D721Med (cell line): ENCODE data around the gene ADNP.

Experiments
- DNase-seq: peaks from one replicate; pipeline ENCODE4 v3.0.0; 2011; ENCODE audit warnings: low spot score; ENCODE audit not compliant: insufficient read length
- FAIRE-seq: peaks from 2 replicates; lab custom pipeline; 2011; peaks lifted over from hg19 to GRCh38; lab: Jason Lieb, UNC
- CTCF ChIP-seq: IDR thresholded peaks from 2 replicates; pipeline ENCODE4 v1.5.1; 2012; ENCODE audit warnings: mild to moderate bottlenecking, control low read depth; ENCODE audit not compliant: insufficient read depth; ENCODE audit errors: missing control alignments

ADNP gene

GRCh38 chr20:50844430-50845100, 86.7 kb downstream of the ADNP start:
- no peak for DNase-seq

GRCh38 chr20:50843331-50844276, 87.6 kb downstream of the ADNP start:
- DNase-seq (no peak), FAIRE-seq (no peak)
- TF ChIP-seq CTCF, result no peak

More at GRCh38 chr20:50844430-50845100, 86.7 kb downstream of the ADNP start:
- no peak for FAIRE-seq
- TF ChIP-seq CTCF, result no peak

- TF ChIP-seq CTCF, result no peak
- FAIRE-seq (no peak), DNase-seq (no peak)
Observed at GRCh38 chr20:50842821-50843220, 88.4 kb downstream of the ADNP start.
